ACC112 (cell line): Measurements from ENCODE around the gene WDR91.
"Not testable (repeated sequence)": the region's sequence is repeated elsewhere in the genome, so short reads cannot be mapped to it uniquely, and the experiment has no call there.

Experiments used
- H2AFZ ChIP-seq: fragments of 200-600 bp; sonication (generic); one replicate; pipeline ENCODE4 v1.6.0; 2017; ENCODE audit warnings: antibody characterized with exemption, low read length; ENCODE audit not compliant: unreplicated experiment
- H3K27ac ChIP-seq: fragments of 200-600 bp; sonication (generic); 2 replicates; pipeline ENCODE4 v1.5.1; 2014; ENCODE audit warnings: low read depth, mild to moderate bottlenecking, antibody characterized with exemption, low read length, moderate library complexity
- H3K27me3 ChIP-seq: fragments of 200-600 bp; sonication (generic); 2 replicates; pipeline ENCODE4 v1.6.1; 2014; ENCODE audit warnings: mild to moderate bottlenecking, antibody characterized with exemption, low read length, moderate library complexity, mixed read lengths; ENCODE audit not compliant: insufficient read depth
- H3K36me3 ChIP-seq: fragments of 200-600 bp; sonication (generic); 2 replicates; pipeline ENCODE4 v1.6.1; 2016; ENCODE audit warnings: mild to moderate bottlenecking, antibody characterized with exemption, low read length, moderate library complexity, mixed read lengths; ENCODE audit not compliant: insufficient read depth
- H3K4me1 ChIP-seq: fragments of 200-600 bp; sonication (generic); one replicate; pipeline ENCODE4 v1.6.1; 2016; ENCODE audit warnings: low read length, mixed read lengths; ENCODE audit not compliant: insufficient read depth, unreplicated experiment, control insufficient read depth
- H3K4me3 ChIP-seq: fragments of 200-600 bp; sonication (generic); 2 replicates; pipeline ENCODE4 v1.5.1; 2014; ENCODE audit warnings: mild to moderate bottlenecking, low read depth, low read length
- H3K79me2 ChIP-seq: fragments of 200-600 bp; sonication (generic); one replicate; pipeline ENCODE4 v1.6.0; 2016; ENCODE audit warnings: low read length; ENCODE audit not compliant: control insufficient read depth, unreplicated experiment, insufficient read depth

WDR91 gene

DNA sequence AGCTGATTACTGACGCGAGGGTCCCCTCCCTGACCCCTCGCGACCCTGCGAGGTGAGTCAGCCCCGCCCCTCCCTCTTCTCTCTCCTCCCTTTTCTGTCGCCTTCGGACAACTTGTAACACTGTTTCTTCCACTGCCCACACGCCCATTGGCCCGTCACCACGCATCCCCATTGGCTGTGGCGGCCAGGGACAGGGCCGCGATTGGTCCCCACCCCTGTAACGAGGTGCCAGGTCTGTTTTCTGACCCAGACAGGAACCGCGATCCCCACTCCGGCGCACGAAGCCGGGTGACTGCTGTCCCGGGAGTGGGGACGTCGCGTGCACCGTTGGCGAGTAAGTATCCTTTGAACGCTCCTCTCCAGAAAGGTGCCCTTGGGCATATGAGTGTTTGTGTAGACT, 22.2 kb upstream of the WDR91 start, which contains the start of gene STRA8:
Gene STRA8 (plus strand): TSS at position 269 of the 400 bp plus-strand sequence. CDS start 6,687 bp downstream, outside the sequence.
- H2AFZ ChIP-seq: no peak within 1 kb of the TSS
- H3K36me3 ChIP-seq: no peaks in the 10 kb centered on the region
- H3K4me3 ChIP-seq: no peak within 1 kb of the TSS
- no peaks in the 10 kb centered on the region for H3K79me2 ChIP-seq
- no peak within 1 kb of the TSS for H3K27ac ChIP-seq
- no peaks in the 10 kb centered on the region for H3K27me3 ChIP-seq
- no peaks in the 10 kb centered on the region for H3K4me1 ChIP-seq

DNA sequence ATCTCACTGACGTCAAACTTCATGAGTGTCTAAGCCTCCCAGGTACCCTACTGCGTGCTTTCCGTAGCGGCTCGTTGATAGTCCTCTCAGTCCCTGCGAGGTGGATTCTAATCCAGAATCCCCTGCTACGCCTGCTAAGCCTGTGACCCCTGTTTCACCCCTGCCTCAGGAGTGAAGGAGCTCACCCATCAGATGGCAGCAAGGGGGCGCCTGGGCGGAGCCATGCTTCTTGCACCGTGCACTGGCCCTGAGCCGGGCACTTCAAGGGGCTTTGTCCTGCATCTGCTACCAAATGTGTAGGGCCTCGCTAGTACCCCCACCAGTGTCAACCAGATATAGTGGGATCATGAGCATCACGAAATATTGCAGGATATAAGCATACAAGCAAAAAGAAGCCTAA, 21.4 kb upstream of the WDR91 start:
- no peak overlapping the region for H2AFZ ChIP-seq
- H3K27ac ChIP-seq: no peak overlapping the region
- H3K27me3 ChIP-seq: no peaks in the 10 kb centered on the region
- H3K79me2 ChIP-seq: no peaks in the 10 kb centered on the region
- H3K4me3 ChIP-seq: no peak overlapping the region
- H3K36me3 ChIP-seq: no peaks in the 10 kb centered on the region
- no peaks in the 10 kb centered on the region for H3K4me1 ChIP-seq

DNA sequence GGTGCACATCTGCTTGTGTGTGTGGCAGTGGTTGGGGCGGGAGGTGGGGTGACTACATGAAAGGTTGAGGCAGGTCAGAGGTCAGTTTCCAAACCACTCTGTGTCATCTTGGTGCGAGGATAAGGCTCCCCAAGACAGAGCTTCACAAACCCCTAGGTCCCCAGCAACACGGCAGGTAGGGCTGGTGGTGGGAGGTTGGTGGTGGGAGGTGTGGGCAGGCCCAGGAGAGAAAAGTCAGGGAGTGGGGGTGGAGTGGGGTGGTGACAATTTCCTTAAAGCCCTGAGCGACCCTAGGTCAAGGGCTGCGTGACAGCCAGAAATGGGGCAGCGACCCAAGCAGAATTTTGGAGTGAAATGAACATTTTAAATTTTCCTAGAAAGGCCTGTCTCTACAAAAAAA, 20.8 kb upstream of the WDR91 start:
- H3K79me2 ChIP-seq: no peaks in the 10 kb centered on the region
- no peaks in the 10 kb centered on the region for H3K36me3 ChIP-seq
- no peaks in the 10 kb centered on the region for H3K4me1 ChIP-seq
- no peaks in the 10 kb centered on the region for H3K27me3 ChIP-seq
- H2AFZ ChIP-seq: no peak overlapping the region
- H3K4me3 ChIP-seq: no peak overlapping the region
- no peak overlapping the region for H3K27ac ChIP-seq

DNA sequence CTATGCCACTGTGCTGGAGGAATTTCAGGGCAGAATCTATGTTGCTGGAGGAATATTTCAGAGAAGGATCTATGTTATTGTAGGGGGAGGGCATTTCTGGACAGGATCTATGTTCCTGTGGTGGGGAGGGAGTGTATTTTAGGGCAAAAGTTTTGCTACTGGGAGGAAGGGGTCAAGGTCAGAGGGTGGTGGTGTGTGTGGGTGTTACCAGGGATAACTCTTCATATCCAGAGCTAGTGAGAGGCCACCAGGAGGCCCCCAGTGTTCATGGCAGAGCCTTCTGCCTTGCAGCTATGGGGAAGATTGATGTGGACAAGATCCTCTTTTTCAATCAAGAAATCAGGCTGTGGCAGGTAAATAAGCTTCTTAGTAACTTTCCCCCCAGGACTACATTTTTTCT, 20.4 kb upstream of the WDR91 start:
- Histone ChIP-seq H3K36me3 (no peaks in the 10 kb centered on the region), H3K4me3 (no peak overlapping the region), H3K79me2 (no peaks in the 10 kb centered on the region), H2AFZ (no peak overlapping the region), H3K4me1 (no peaks in the 10 kb centered on the region), H3K27me3 (no peaks in the 10 kb centered on the region), H3K27ac (no peak overlapping the region)

DNA sequence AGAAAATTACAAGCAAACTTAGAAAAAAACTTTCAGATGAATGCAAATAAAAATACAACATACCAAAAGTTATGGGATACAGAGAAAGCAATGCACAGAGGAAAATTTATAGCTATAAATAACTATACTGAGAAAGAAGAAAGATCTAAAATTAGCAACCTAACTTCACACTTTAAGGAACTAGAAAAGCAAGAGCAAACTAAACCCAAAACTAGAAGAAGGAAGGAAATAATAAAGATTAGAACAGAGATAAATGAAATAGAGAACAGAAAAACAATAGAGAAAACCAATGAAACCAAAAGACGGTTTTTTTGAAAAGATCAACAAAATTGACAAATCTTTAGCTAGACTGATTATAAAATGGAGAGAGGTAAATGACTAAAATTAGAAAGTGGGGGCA, 12.7 kb upstream of the WDR91 start:
- Histone ChIP-seq H3K4me3 (no peak overlapping the region), H3K27ac (no peak overlapping the region), H3K4me1 (no peaks in the 10 kb centered on the region), H3K79me2 (no peaks in the 10 kb centered on the region), H2AFZ (no peak overlapping the region), H3K36me3 (no peaks in the 10 kb centered on the region), H3K27me3 (peaks cover 8% of the 10 kb centered on the region; the same call in 1 of the 2 replicates)

DNA sequence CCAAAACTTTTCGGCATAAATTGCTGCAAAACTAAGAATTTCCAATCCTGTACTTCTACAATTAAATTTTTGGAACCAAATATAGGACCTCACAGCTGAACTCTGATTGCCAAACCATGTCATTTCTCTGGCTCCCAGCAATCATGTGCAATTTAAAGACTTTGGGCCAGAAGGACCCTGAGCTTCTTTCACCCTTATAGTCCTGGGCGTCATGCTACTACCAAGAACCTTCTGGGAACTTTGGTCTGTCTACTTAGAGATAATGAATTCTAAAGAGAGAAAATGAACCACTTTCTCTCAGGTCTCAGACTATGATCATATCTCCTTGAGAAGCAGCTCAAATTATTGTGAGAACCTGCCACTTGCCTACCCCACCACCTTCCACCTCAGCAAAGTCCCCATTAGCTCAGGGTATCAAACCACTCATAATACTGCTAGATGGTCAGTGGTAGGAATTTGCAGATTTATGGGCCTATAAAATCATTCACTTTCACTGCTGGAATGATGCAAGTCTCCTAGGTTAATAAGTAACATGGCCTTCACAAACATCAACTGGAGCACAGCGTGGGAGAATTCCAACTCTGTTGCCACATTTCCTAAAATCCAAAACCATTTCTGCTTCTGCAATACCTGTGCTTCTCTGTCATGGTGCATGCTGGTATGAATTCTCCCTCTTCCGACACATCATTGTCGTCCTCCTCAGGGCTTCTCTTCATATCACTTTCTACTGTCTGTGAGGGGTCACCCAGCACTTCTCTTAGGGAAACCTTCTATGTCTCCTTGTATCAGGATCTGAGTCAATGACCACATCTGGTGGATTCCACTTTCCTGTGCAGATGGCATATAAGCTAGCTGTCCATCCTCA, 6.6 kb upstream of the WDR91 start:
- Histone ChIP-seq H3K4me3 (no peak overlapping the region), H3K27ac (no peak overlapping the region), H2AFZ (no peak overlapping the region), H3K36me3 (no peaks in the 10 kb centered on the region), H3K4me1 (no peaks in the 10 kb centered on the region), H3K79me2 (no peaks in the 10 kb centered on the region), H3K27me3 (peaks cover 4% of the 10 kb centered on the region; the same call in 1 of the 2 replicates)

DNA sequence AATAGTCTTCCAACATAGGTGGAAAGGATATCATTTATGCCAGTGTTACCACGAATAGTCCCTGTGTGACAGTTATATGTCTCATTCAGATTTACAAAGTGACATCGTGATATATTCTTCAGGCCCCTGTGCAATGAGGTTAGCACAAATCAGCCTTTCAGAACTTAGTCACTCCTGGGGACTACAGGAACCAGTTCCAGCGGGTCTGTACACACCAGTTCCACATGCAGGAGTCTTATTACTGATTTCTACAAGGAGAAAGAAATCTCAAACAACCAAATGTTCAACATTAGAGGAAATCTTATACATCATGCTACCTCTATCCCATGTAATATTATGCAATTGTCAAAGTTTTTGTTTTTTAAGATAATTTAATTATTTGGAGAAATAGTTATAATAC, 4.4 kb upstream of the WDR91 start:
- Histone ChIP-seq H3K4me1 (peaks cover under 1% of the 10 kb centered on the region), H3K4me3 (no peak overlapping the region), H3K27me3 (no peaks in the 10 kb centered on the region), H3K79me2 (no peaks in the 10 kb centered on the region), H3K27ac (no peak overlapping the region), H2AFZ (no peak overlapping the region), H3K36me3 (no peaks in the 10 kb centered on the region)

DNA sequence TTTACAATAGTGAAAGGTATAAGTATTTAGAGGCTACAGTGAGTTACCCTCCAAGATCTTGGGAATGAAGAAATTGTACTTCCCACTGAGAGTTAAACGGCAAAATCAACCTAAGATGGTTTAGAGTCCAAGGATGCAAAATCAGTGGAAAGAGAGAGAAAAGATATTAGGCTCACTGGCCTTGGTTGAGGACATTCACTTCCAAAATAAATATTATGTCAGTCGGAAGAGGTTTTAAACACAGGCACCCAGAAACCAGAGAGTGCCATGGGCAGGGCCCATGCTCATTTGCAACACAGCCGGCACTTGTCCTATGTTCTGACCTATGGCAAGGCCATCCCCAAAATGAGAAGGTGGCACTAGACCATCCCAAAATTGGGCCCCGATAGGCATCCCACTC, 3.9 kb upstream of the WDR91 start:
- Histone ChIP-seq H3K4me1 (peaks cover 4% of the 10 kb centered on the region), H3K79me2 (no peaks in the 10 kb centered on the region), H3K27ac (no peak overlapping the region), H3K27me3 (no peaks in the 10 kb centered on the region), H3K4me3 (no peak overlapping the region), H3K36me3 (no peaks in the 10 kb centered on the region), H2AFZ (no peak overlapping the region)

DNA sequence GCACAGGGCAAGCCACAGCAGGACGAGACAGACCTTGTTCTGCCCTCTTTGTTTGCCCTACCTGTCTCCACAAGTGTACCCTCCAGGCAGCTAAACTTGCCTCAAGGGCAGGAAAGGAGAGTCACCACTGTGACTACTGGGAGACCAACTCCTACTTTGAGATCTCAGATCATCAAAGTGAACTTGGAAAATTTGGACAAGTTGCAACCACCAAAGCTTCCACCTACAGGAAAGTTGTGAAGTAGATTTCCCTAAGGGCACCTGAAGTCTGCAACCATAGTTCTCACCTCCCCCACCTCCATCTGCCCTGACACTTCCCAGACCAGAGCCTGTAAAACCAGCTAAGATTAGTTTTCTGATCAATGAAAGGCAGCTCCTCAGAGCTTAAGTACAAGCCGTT, 2.5 kb upstream of the WDR91 start:
- peaks cover 4% of the 10 kb centered on the region for H3K4me1 ChIP-seq
- H3K36me3 ChIP-seq: no peaks in the 10 kb centered on the region
- H2AFZ ChIP-seq: no peak overlapping the region

DNA sequence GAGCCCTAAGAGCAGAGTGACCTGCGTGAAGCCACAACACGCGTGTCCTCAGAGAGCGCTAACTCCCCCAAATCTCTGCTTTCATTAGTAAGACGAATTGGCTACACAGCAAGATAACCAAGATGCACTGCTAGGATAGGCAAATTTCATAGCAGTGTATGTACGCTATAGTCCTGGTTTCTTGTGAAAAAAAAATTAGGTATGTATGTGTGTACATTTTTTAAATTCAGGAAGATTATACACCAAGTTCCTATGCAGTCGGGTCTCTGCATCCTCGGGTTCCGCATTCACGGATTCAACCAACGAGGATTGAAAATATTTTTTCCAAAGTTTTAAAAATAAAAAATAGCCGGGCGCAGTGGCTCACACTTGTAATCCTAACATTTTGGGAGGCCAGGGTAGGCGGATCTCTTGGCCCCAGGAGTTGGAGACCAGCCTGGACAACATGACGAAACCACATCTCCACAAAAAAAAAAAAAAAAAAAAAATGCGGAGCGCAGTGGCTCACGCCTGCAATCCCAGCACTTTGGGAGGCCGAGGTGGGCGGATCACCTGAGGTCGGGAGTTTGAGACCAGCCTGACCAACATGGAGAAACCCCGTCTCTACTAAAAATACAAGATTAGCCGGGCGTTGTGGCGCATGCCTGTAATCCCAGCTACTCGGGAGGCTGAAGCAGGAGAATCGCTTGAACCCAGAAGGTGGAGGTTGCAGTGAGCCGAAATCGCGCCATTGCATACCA, 790 bp upstream of the WDR91 start:
- not testable (repeated sequence) for H3K27me3 ChIP-seq, H3K4me1 ChIP-seq, H3K79me2 ChIP-seq, H3K36me3 ChIP-seq
- Histone ChIP-seq H3K27ac (peak overlapping the region; percentile 30), H3K4me3 (peak overlapping the region; percentile 78), H2AFZ (peak overlapping the region; percentile 86)

More for the DNA sequence above, 2.5 kb upstream of the WDR91 start:
- no peaks in the 10 kb centered on the region for H3K79me2 ChIP-seq
- no peaks in the 10 kb centered on the region for H3K27me3 ChIP-seq
- no peak overlapping the region for H3K4me3 ChIP-seq
- H3K27ac ChIP-seq: no peak overlapping the region

DNA sequence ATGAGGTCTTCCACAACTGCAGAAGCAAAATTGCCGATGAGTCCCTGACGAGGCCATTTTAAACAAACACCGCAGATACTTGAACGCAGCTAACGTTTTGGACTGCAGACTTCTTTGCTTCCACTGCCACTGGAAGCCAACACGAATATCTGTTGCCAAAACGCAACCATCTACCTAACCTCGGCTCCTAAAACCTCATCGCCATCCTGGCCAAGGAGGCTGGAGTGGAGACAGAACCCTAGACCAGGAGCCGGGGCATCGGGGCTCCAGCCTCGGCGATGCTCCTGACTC, 493 bp downstream of the WDR91 start:
- Histone ChIP-seq H3K4me3 (peak overlapping the region; percentile 78), H3K36me3 (no peaks in the 10 kb centered on the region), H3K4me1 (peaks cover 4% of the 10 kb centered on the region), H3K79me2 (no peaks in the 10 kb centered on the region), H3K27ac (no peak overlapping the region), H2AFZ (peak overlapping the region; percentile 88), H3K27me3 (no peaks in the 10 kb centered on the region)
